Activated naive CD8-positive, alpha-beta T cell treated with anti-CD3 and anti-CD28 coated beads, Interleukin-2, amount 50 U/mL, for 24 hours (primary cell): ENCODE data around the gene DEFB114.
"Not testable (repeated sequence)": the region's sequence is repeated elsewhere in the genome, so short reads cannot be mapped to it uniquely, and the experiment has no call there.

ENCODE experiments used
- ATAC-seq: fragments of 150-1000 bp; cut with Tn5 transposase; one replicate; pipeline ENCODE4 v1.10.0; 2021
- DNase-seq: peaks from one replicate; pipeline ENCODE4 v3.0.0; 2021
- H3K27ac Mint-ChIP-seq: one replicate; pipeline ENCODE4 v1.8.0; 2021; ENCODE audit warnings: mild to moderate bottlenecking, mixed read lengths
- H3K27me3 Mint-ChIP-seq: one replicate; pipeline ENCODE4 v1.8.0; 2021; ENCODE audit warnings: mixed read lengths
- H3K36me3 Mint-ChIP-seq: one replicate; pipeline ENCODE4 v1.8.0; 2021; ENCODE audit warnings: low read depth, mixed read lengths
- H3K4me1 Mint-ChIP-seq: one replicate; pipeline ENCODE4 v1.8.0; 2021; ENCODE audit warnings: mixed read lengths
- H3K4me3 Mint-ChIP-seq: one replicate; pipeline ENCODE4 v1.8.0; 2021; ENCODE audit warnings: mild to moderate bottlenecking, moderate library complexity, mixed read lengths
- H3K9me3 Mint-ChIP-seq: one replicate; pipeline ENCODE4 v1.8.0; 2021; ENCODE audit warnings: mixed read lengths

DEFB114 gene

GRCh38 chr6:49955847-49956246 lies 8.1 kb downstream of the DEFB114 start:
- H3K4me3 Mint-ChIP-seq, result no peak overlapping the region
- ATAC-seq, result no peak
- no peaks in the 10 kb centered on the region for H3K9me3 Mint-ChIP-seq
- DNase-seq, result no peak
- H3K27ac Mint-ChIP-seq, result no peak overlapping the region
- H3K27me3 Mint-ChIP-seq, result no peaks in the 10 kb centered on the region
- H3K4me1 Mint-ChIP-seq, result no peaks in the 10 kb centered on the region
- H3K36me3 Mint-ChIP-seq, result no peaks in the 10 kb centered on the region

- no peak for DNase-seq
- Mint-ChIP-seq H3K27me3 (no peaks in the 10 kb centered on the region), H3K4me1 (no peaks in the 10 kb centered on the region), H3K36me3 (no peaks in the 10 kb centered on the region), H3K27ac (no peak overlapping the region), H3K9me3 (no peaks in the 10 kb centered on the region), H3K4me3 (no peak overlapping the region)
- ATAC-seq, result no peak
Measured at GRCh38 chr6:49951926-49952325, 12.0 kb downstream of the DEFB114 start.

- Mint-ChIP-seq H3K27ac (no peak overlapping the region), H3K36me3 (no peaks in the 10 kb centered on the region), H3K9me3 (no peaks in the 10 kb centered on the region), H3K4me3 (no peak overlapping the region), H3K27me3 (no peaks in the 10 kb centered on the region), H3K4me1 (no peaks in the 10 kb centered on the region)
- ATAC-seq (no peak), DNase-seq (no peak)
Measured at GRCh38 chr6:49950415-49950751, 13.6 kb downstream of the DEFB114 start.

- Mint-ChIP-seq H3K4me1 (no peaks in the 10 kb centered on the region), H3K27ac (no peak overlapping the region), H3K36me3 (no peaks in the 10 kb centered on the region), H3K9me3 (peaks cover 2% of the 10 kb centered on the region), H3K27me3 (no peaks in the 10 kb centered on the region), H3K4me3 (no peak overlapping the region)
- ATAC-seq (no peak), DNase-seq (no peak)
Measured at GRCh38 chr6:49949062-49949461, 14.9 kb downstream of the DEFB114 start.

GRCh38 chr6:49946835-49947234 lies 17.1 kb downstream of the DEFB114 start:
- DNase-seq, result no peak
- Mint-ChIP-seq H3K4me1 (no peaks in the 10 kb centered on the region), H3K27me3 (no peaks in the 10 kb centered on the region), H3K9me3 (peaks cover 4% of the 10 kb centered on the region), H3K4me3 (no peak overlapping the region), H3K27ac (no peak overlapping the region), H3K36me3 (no peaks in the 10 kb centered on the region)
- ATAC-seq, result no peak

- DNase-seq, H3K9me3 Mint-ChIP-seq, H3K4me1 Mint-ChIP-seq, ATAC-seq, H3K27ac Mint-ChIP-seq, H3K4me3 Mint-ChIP-seq, H3K36me3 Mint-ChIP-seq, H3K27me3 Mint-ChIP-seq: not testable (repeated sequence)
Measured at GRCh38 chr6:49944068-49944467, 19.9 kb downstream of the DEFB114 start.

- H3K27ac Mint-ChIP-seq, result no peak overlapping the region
- no peak for DNase-seq
- H3K4me3 Mint-ChIP-seq, result no peak overlapping the region
- peaks cover 10% of the 10 kb centered on the region for H3K9me3 Mint-ChIP-seq
- H3K36me3 Mint-ChIP-seq, result no peaks in the 10 kb centered on the region
- no peak for ATAC-seq
- H3K27me3 Mint-ChIP-seq, result no peaks in the 10 kb centered on the region
- H3K4me1 Mint-ChIP-seq, result no peaks in the 10 kb centered on the region
Measured at GRCh38 chr6:49939993-49940498, 23.9 kb downstream of the DEFB114 start.

- H3K9me3 Mint-ChIP-seq, result peaks cover 6% of the 10 kb centered on the region
- ATAC-seq, result no peak
- no peaks in the 10 kb centered on the region for H3K27me3 Mint-ChIP-seq
- H3K4me3 Mint-ChIP-seq, result no peak overlapping the region
- no peaks in the 10 kb centered on the region for H3K4me1 Mint-ChIP-seq
- DNase-seq, result no peak
- no peaks in the 10 kb centered on the region for H3K36me3 Mint-ChIP-seq
- H3K27ac Mint-ChIP-seq, result no peak overlapping the region
Measured at GRCh38 chr6:49937811-49938210, 26.2 kb downstream of the DEFB114 start.

- Mint-ChIP-seq H3K27ac (no peak overlapping the region), H3K9me3 (peaks cover 6% of the 10 kb centered on the region), H3K4me3 (no peak overlapping the region), H3K27me3 (no peaks in the 10 kb centered on the region), H3K4me1 (no peaks in the 10 kb centered on the region), H3K36me3 (no peaks in the 10 kb centered on the region)
- ATAC-seq, result no peak
- no peak for DNase-seq
Measured at GRCh38 chr6:49937017-49937416, 26.9 kb downstream of the DEFB114 start.

- no peaks in the 10 kb centered on the region for H3K27me3 Mint-ChIP-seq
- DNase-seq, result no peak
- no peak overlapping the region for H3K4me3 Mint-ChIP-seq
- H3K4me1 Mint-ChIP-seq, result no peaks in the 10 kb centered on the region
- H3K27ac Mint-ChIP-seq, result no peak overlapping the region
- no peak for ATAC-seq
- peaks cover 6% of the 10 kb centered on the region for H3K9me3 Mint-ChIP-seq
- H3K36me3 Mint-ChIP-seq, result no peaks in the 10 kb centered on the region
Measured at GRCh38 chr6:49935387-49935786, 28.6 kb downstream of the DEFB114 start.

- Mint-ChIP-seq H3K36me3 (no peaks in the 10 kb centered on the region), H3K9me3 (peaks cover 6% of the 10 kb centered on the region), H3K27me3 (no peaks in the 10 kb centered on the region), H3K27ac (no peak overlapping the region), H3K4me3 (no peak overlapping the region), H3K4me1 (no peaks in the 10 kb centered on the region)
- ATAC-seq (no peak), DNase-seq (no peak)
Measured at GRCh38 chr6:49934770-49935169, 29.2 kb downstream of the DEFB114 start.

GRCh38 chr6:49933526-49933925 lies 30.4 kb downstream of the DEFB114 start:
- no peak for ATAC-seq
- DNase-seq, result no peak
- Mint-ChIP-seq H3K9me3 (peaks cover 6% of the 10 kb centered on the region), H3K27me3 (no peaks in the 10 kb centered on the region), H3K27ac (no peak overlapping the region), H3K4me3 (no peak overlapping the region), H3K36me3 (no peaks in the 10 kb centered on the region), H3K4me1 (no peaks in the 10 kb centered on the region)

GRCh38 chr6:49929340-49929739 lies 34.6 kb downstream of the DEFB114 start:
- no peaks in the 10 kb centered on the region for H3K4me1 Mint-ChIP-seq
- H3K9me3 Mint-ChIP-seq, result peaks cover 8% of the 10 kb centered on the region
- H3K36me3 Mint-ChIP-seq, result no peaks in the 10 kb centered on the region
- ATAC-seq (no peak), DNase-seq (no peak)
- no peak overlapping the region for H3K4me3 Mint-ChIP-seq
- no peak overlapping the region for H3K27ac Mint-ChIP-seq
- no peaks in the 10 kb centered on the region for H3K27me3 Mint-ChIP-seq

- Mint-ChIP-seq H3K4me1 (no peaks in the 10 kb centered on the region), H3K9me3 (peaks cover 8% of the 10 kb centered on the region), H3K36me3 (no peaks in the 10 kb centered on the region), H3K4me3 (no peak overlapping the region), H3K27me3 (no peaks in the 10 kb centered on the region), H3K27ac (no peak overlapping the region)
- DNase-seq (no peak), ATAC-seq (no peak)
Measured at GRCh38 chr6:49923826-49924225, 40.1 kb downstream of the DEFB114 start.

GRCh38 chr6:49919935-49920644 lies 43.9 kb downstream of the DEFB114 start:
- no peaks in the 10 kb centered on the region for H3K4me1 Mint-ChIP-seq
- no peak for ATAC-seq

GRCh38 chr6:49919261-49919660 lies 44.7 kb downstream of the DEFB114 start:
- DNase-seq (no peak), ATAC-seq (no peak)
- no peaks in the 10 kb centered on the region for H3K27me3 Mint-ChIP-seq
- no peaks in the 10 kb centered on the region for H3K9me3 Mint-ChIP-seq
- no peak overlapping the region for H3K4me3 Mint-ChIP-seq
- no peaks in the 10 kb centered on the region for H3K4me1 Mint-ChIP-seq
- no peak overlapping the region for H3K27ac Mint-ChIP-seq
- H3K36me3 Mint-ChIP-seq, result no peaks in the 10 kb centered on the region

More at GRCh38 chr6:49919935-49920644, 43.9 kb downstream of the DEFB114 start:
- Mint-ChIP-seq H3K9me3 (no peaks in the 10 kb centered on the region), H3K27ac (no peak overlapping the region), H3K36me3 (no peaks in the 10 kb centered on the region), H3K27me3 (no peaks in the 10 kb centered on the region), H3K4me3 (no peak overlapping the region)
- no peak for DNase-seq
